Effector memory CD8-positive, alpha-beta T cell (primary cell): ENCODE data around the gene CPEB4.
A peak's percentile ranks its signal among the peaks of the same experiment; 100 is the strongest.

ENCODE experiments used
- ATAC-seq: fragments of 150-1000 bp; cut with Tn5 transposase; replicated peaks from 2 replicates; pipeline ENCODE4 v1.10.0; 2021; ENCODE audit warnings: mild to moderate bottlenecking, moderate library complexity
- DNase-seq, 3 experiments: peaks; one replicate each; pipeline ENCODE4 v3.0.0; 2021
- H3K27ac Mint-ChIP-seq, 2 donors: one replicate each; pipeline ENCODE4 v1.8.0; 2022; ENCODE audit warnings: mild to moderate bottlenecking in 2 of 2, mixed read lengths in 2 of 2, moderate library complexity in 2 of 2
- H3K27me3 Mint-ChIP-seq, 2 donors: one replicate each; pipeline ENCODE4 v1.8.0; 2022; ENCODE audit warnings: mixed read lengths in 2 of 2
- H3K36me3 Mint-ChIP-seq: one replicate; pipeline ENCODE4 v1.8.0; 2022; ENCODE audit warnings: mild to moderate bottlenecking, moderate library complexity, mixed read lengths; ENCODE audit not compliant: insufficient read depth
- H3K4me1 Mint-ChIP-seq, 2 donors: one replicate each; pipeline ENCODE4 v1.8.0; 2022; ENCODE audit warnings: low read depth in 2 of 2, mixed read lengths in 2 of 2
- H3K4me3 Mint-ChIP-seq, 2 donors: one replicate each; pipeline ENCODE4 v1.8.0; 2022; ENCODE audit warnings: mild to moderate bottlenecking in 2 of 2, mixed read lengths in 2 of 2, moderate library complexity in 2 of 2
- H3K9me3 Mint-ChIP-seq, 2 donors: one replicate each; pipeline ENCODE4 v1.8.0; 2022; ENCODE audit warnings: mixed read lengths in 2 of 2

CPEB4 gene

GRCh38 chr5:173919443-173919842 is 31.3 kb downstream of the CPEB4 start:
- no peak overlapping the region for H3K27ac Mint-ChIP-seq
- H3K27me3 Mint-ChIP-seq = no peaks in the 10 kb centered on the region
- peaks cover 4 to 15% of the 10 kb centered on the region in 2 donors for H3K4me1 Mint-ChIP-seq
- H3K4me3 Mint-ChIP-seq = no peak overlapping the region
- no peaks in the 10 kb centered on the region for H3K36me3 Mint-ChIP-seq
- ATAC-seq (no peak), DNase-seq (no peak)
- no peaks in the 10 kb centered on the region for H3K9me3 Mint-ChIP-seq

DNA sequence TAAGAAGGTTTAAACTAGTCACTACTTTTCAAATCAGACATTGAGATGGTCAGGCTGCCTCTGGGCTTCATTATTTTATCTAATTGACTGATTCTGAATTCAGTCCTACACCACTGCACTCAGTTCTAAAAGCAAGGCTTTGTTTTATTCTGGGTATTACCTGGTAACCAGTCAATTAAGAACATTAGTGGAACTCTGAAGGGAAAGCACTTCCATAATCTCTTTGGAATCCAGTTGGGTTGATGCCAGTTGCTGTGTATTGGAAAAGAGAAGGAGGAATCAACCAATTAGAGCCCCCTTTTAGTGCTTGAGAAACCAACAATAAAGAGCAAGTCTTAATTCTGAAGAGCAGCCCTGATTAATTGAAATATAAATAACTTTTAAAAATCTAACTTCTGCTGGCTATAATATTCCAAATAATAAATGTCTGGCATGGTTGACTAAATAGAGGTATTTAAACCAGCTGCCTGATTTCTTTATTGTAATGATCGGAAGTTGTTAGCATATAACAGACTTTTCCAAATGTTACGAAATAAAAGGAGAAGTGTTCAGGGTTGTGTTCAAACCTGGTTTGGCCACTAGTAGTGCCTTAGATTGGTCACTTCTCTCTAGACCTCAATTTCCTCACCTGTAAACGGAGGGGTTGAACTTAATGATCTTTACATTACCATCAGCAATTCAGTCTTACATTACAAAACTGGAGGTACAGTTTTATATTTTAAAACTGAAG is 32.0 kb downstream of the CPEB4 start:
- DNase-seq (no peak), ATAC-seq (no peak)
- Mint-ChIP-seq H3K36me3 (no peaks in the 10 kb centered on the region), H3K4me1 (peaks cover 7 to 20% of the 10 kb centered on the region in 2 donors), H3K4me3 (no peak overlapping the region), H3K27me3 (no peaks in the 10 kb centered on the region), H3K27ac (peak overlapping the region in 1 of 2 donors; percentile 64), H3K9me3 (no peaks in the 10 kb centered on the region)

DNA sequence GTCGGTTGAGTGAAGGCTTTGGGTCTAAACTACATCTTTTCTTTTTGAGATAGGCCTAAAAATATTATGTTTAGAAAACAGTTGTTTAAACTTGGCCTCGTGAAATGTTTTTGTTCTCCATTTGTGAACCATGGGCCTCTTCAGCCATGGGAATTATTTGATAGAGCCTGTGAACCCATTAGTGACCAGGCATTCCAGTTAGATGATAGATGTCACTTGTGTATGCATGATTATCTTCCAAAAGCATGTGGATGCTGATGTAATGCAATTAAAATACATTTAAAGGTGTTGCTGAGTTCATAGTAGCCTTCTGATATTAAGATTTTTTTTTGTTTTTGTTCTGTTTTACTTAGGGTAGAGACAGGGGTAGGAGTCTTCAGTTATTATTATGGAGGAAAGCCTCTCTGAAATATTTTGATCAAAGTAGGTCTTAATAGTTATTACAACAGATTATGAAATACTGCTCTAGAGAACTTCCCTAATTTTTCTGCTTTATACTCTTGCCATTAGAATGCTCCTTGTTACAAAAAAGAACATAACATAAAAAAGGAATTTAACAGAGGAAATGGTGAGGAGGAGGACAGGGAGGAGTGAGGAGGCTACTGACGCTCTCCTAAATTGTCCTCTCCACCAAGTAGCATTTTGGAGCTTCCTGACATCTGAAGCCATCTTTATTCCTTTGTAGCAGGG is 32.9 kb downstream of the CPEB4 start:
- no peaks in the 10 kb centered on the region for H3K9me3 Mint-ChIP-seq
- H3K36me3 Mint-ChIP-seq = no peaks in the 10 kb centered on the region

DNA sequence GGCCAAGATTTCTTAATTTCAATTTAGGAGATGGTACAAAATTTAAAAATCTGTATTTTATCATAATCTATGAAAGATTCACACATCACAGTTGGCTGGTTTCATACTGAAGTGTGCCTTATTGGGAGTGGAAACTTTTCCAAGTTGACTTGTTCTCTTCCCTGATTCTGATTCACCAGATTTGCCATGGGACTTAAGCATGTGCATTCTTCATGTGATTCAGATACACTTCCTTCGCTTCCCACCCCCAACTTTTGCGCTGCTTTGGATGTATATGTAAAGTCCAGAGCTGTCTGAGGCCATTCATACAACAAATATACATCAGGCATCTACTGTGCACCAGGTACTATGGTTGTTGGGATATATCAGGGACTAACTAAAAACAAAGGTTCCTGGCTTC is 34.4 kb downstream of the CPEB4 start:
- no peaks in the 10 kb centered on the region for H3K27me3 Mint-ChIP-seq
- no peak overlapping the region for H3K27ac Mint-ChIP-seq
- no peak overlapping the region for H3K4me3 Mint-ChIP-seq
- H3K4me1 Mint-ChIP-seq = peaks cover 7 to 21% of the 10 kb centered on the region in 2 donors
- H3K9me3 Mint-ChIP-seq = no peaks in the 10 kb centered on the region
- ATAC-seq (no peak), DNase-seq (no peak)
- peaks cover 3% of the 10 kb centered on the region for H3K36me3 Mint-ChIP-seq

More for the DNA sequence above, 32.9 kb downstream of the CPEB4 start:
- Mint-ChIP-seq H3K4me1 (peaks cover 7 to 21% of the 10 kb centered on the region in 2 donors), H3K27ac (peak overlapping the region in 1 of 2 donors; percentile 64), H3K27me3 (no peaks in the 10 kb centered on the region), H3K4me3 (no peak overlapping the region)
- DNase-seq (no peak), ATAC-seq (no peak)

DNA sequence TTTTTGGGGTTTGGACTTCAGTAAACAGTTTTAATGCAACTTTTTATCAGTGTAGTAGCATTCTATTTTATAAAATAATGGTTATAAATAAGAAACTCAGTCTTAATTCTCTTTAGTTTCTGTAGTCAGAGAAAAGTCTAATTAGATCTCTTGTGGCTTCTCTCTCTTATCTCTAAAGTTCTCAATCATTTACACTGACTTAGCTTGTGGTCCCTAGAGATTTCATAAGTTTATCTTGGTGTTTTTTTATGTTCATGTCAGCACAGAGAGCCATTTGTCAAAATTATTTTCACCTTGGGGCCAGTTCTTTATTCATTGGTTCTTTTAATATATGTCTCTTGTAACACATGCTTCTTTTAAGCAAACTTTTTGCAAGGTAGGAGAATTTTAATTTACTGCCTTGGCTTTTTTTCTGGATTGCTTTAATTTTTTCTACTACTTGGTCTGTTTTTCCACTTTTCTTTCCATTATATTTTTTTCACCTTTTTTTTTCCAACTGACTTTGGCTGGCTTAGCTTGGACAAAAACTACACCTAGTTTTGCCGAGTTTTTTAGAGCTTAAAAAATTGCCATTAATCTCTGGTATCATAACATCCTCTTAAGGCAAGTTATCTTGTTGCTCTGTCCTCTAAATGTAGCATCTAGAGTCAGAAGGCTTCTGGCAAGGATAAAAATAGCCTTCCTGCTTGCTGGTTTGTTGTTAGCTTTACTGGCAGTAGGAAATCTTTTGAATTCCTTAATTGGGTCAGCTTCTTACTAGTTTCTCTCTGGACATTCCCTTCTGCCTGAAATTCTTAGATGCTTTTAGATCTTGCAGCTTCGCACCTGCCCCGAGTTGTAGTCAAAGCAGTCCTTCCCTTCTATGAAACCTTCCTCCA is 35.3 kb downstream of the CPEB4 start:
- H3K27ac Mint-ChIP-seq = no peak overlapping the region
- DNase-seq (no peak), ATAC-seq (no peak)
- H3K4me1 Mint-ChIP-seq = peaks cover 7 to 22% of the 10 kb centered on the region in 2 donors
- H3K9me3 Mint-ChIP-seq = no peaks in the 10 kb centered on the region
- no peaks in the 10 kb centered on the region for H3K27me3 Mint-ChIP-seq
- no peak overlapping the region for H3K4me3 Mint-ChIP-seq
- H3K36me3 Mint-ChIP-seq = peaks cover 8% of the 10 kb centered on the region

GRCh38 chr5:173924899-173925298 is 36.8 kb downstream of the CPEB4 start:
- DNase-seq (no peak), ATAC-seq (no peak)
- Mint-ChIP-seq H3K27me3 (no peaks in the 10 kb centered on the region), H3K4me1 (peaks cover 7 to 26% of the 10 kb centered on the region in 2 donors), H3K27ac (no peak overlapping the region), H3K36me3 (peaks cover 8% of the 10 kb centered on the region), H3K4me3 (no peak overlapping the region), H3K9me3 (no peaks in the 10 kb centered on the region)

DNA sequence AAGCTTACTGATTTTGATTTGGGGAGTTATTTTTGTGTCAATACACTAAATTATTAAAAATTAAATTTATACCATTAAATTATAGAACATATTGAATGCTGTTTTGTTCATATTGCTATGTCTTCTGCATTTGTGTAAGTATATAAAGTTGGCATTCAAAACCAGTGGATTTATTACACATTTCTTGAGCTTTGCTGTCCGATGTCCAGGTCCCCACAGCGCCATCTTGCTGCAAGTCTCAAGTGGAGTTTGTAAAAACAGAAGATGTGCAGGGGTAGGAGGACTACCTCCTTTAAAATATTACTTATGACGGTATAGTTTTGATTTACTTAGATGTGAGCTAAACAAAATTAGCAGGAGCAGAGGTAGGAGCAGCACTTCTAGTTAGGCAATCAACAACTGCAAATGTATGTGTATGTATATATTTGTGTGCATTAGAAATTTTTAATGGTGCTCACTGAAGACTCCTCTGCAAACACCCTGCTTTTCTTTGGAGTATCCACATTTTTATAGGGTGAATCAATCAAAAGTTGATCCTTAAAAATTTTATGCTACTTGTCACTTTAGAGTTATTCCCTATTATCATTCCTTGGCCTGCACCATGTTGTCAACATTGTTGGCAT is 37.4 kb downstream of the CPEB4 start:
- H3K27me3 Mint-ChIP-seq = no peaks in the 10 kb centered on the region
- no peak overlapping the region for H3K4me3 Mint-ChIP-seq
- DNase-seq (peak; percentile 27 to 33 (median 32)), ATAC-seq (peak; percentile 36)
- H3K9me3 Mint-ChIP-seq = no peaks in the 10 kb centered on the region
- H3K27ac Mint-ChIP-seq = no peak overlapping the region
- peaks cover 8% of the 10 kb centered on the region for H3K36me3 Mint-ChIP-seq
- peaks cover 7 to 26% of the 10 kb centered on the region in 2 donors for H3K4me1 Mint-ChIP-seq

DNA sequence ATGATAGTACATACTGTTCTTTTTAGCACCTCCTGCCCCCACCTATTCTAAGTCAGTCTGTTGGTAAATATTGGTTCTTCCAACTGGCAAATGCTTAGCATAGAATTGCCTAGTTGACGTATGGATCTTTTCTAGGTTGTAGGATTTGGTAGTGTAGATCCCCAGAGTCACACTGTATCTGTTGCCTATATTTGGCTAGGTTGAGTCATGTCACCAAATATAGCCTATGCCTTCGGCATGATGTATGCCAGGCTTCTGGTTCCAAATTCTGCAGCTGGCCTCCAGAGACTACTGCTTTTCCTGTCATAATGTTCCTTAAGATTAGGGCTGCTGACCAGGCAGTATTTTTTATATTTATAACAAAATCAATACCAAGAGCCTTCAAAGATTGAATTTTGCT is 38.2 kb downstream of the CPEB4 start:
- H3K9me3 Mint-ChIP-seq = no peaks in the 10 kb centered on the region
- DNase-seq (no peak), ATAC-seq (no peak)
- H3K27ac Mint-ChIP-seq = no peak overlapping the region
- peaks cover 8% of the 10 kb centered on the region for H3K36me3 Mint-ChIP-seq
- H3K27me3 Mint-ChIP-seq = no peaks in the 10 kb centered on the region
- H3K4me1 Mint-ChIP-seq = peaks cover 7 to 22% of the 10 kb centered on the region in 2 donors
- no peak overlapping the region for H3K4me3 Mint-ChIP-seq

- Mint-ChIP-seq H3K4me1 (peaks cover 3 to 16% of the 10 kb centered on the region in 2 donors), H3K27ac (peak overlapping the region in 1 of 2 donors; percentile 28), H3K36me3 (peaks cover 8% of the 10 kb centered on the region), H3K9me3 (no peaks in the 10 kb centered on the region), H3K27me3 (no peaks in the 10 kb centered on the region), H3K4me3 (no peak overlapping the region)
- ATAC-seq (no peak), DNase-seq (no peak)
These were observed 40.9 kb downstream of the CPEB4 start for GRCh38 chr5:173928871-173929574.

DNA sequence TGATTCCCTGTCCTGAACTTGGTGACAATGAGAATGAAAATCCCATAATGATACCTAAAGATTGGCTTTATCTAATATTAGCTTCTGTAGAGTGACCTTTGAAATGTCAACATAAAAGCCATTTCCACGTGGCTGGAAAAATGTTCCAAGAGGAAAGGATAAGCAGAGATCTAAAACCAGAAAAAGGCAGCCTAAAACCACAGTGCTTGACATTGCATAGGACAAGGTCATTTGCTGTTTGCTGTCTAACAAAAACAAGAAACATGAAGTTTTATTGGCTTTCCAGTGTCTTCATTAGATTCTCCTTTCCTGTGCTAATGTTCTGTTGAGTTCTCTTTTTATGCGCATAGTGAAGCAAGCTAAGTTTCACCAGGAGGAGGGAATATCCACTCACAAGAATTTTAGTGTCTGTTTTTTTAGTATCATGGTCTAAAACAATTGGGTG is 44.6 kb downstream of the CPEB4 start:
- Mint-ChIP-seq H3K36me3 (peaks cover 3% of the 10 kb centered on the region), H3K4me1 (peaks cover 2 to 12% of the 10 kb centered on the region in 2 donors), H3K27ac (no peak overlapping the region), H3K4me3 (no peak overlapping the region), H3K27me3 (no peaks in the 10 kb centered on the region), H3K9me3 (no peaks in the 10 kb centered on the region)
- no peak for DNase-seq
- no peak for ATAC-seq

DNA sequence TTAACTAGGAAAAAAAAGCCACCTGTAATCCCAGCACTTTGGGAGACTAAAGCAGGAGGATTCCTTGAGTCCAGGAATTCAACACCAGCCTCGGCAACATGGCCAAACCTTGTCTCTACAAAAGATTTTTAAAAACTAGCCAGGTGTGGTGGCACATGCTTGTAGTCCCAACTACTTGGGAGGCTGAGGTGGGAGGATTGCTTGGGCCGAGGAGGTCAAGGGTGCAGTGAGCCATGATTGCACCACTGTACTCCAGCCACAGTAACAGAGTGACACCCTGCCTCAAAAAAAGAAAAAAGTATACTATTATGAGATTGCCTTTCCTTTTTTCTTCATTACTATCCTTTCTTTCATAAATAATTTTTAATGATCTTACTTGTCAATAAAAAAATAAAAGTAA is 45.8 kb downstream of the CPEB4 start:
- Mint-ChIP-seq H3K27ac (no peak overlapping the region), H3K4me3 (no peak overlapping the region), H3K9me3 (no peaks in the 10 kb centered on the region), H3K36me3 (peaks cover 2% of the 10 kb centered on the region), H3K4me1 (peaks cover 2 to 10% of the 10 kb centered on the region in 2 donors), H3K27me3 (no peaks in the 10 kb centered on the region)
- DNase-seq (no peak), ATAC-seq (no peak)

DNA sequence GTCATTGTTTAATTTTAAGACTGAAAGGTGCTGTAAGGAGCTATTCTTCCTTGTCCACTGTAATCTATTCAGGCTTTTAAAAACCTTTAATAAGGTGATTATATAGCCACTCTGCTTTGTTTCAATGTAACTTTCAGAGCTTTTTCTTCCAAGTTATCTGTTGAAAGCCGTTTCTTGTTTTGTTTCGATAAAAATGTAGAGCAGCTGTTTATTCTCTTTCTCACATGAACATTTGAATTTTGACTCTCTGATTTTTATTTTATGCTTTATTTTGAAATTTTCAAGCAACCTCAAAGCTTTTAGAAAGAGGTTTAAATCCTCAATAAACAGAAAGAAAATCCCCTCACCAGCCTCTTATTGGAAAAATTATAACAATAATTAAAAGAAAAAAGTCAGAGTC is 47.2 kb downstream of the CPEB4 start:
- Mint-ChIP-seq H3K9me3 (no peaks in the 10 kb centered on the region), H3K4me3 (no peak overlapping the region), H3K36me3 (peaks cover 2% of the 10 kb centered on the region), H3K27ac (no peak overlapping the region), H3K4me1 (peaks cover 2 to 10% of the 10 kb centered on the region in 2 donors), H3K27me3 (no peaks in the 10 kb centered on the region)
- ATAC-seq (no peak), DNase-seq (no peak)
